IPS-18c (cell line): ENCODE data around the gene CCDC32.

Source experiments
- H3K4me3 ChIP-seq: 2 replicates; pipeline ENCODE4 v1.7.0; 2013; ENCODE audit warnings: low read depth, mild to moderate bottlenecking, low read length, moderate library complexity; ENCODE audit not compliant: insufficient read depth
- H3K9me3 ChIP-seq: one replicate; pipeline ENCODE4 v1.6.1; 2013; ENCODE audit warnings: mild to moderate bottlenecking, low read length, moderate library complexity; ENCODE audit not compliant: control insufficient read depth, insufficient read depth

CCDC32 gene

GRCh38 chr15:40538976-40539375, 25.9 kb downstream of the CCDC32 start:
- H3K9me3 ChIP-seq: no peaks in the 10 kb centered on the region
- no peak overlapping the region for H3K4me3 ChIP-seq

- Histone ChIP-seq H3K4me3 (no peak overlapping the region), H3K9me3 (no peaks in the 10 kb centered on the region)
Observed at GRCh38 chr15:40536501-40536900, 28.3 kb downstream of the CCDC32 start.

GRCh38 chr15:40534371-40534770, 30.5 kb downstream of the CCDC32 start:
- no peaks in the 10 kb centered on the region for H3K9me3 ChIP-seq

GRCh38 chr15:40533763-40534364, 31.0 kb downstream of the CCDC32 start:
- Histone ChIP-seq H3K4me3 (no peak overlapping the region), H3K9me3 (no peaks in the 10 kb centered on the region)

More at GRCh38 chr15:40534371-40534770, 30.5 kb downstream of the CCDC32 start:
- no peak overlapping the region for H3K4me3 ChIP-seq

GRCh38 chr15:40528801-40529200, 36.0 kb downstream of the CCDC32 start:
- Histone ChIP-seq H3K4me3 (no peak overlapping the region), H3K9me3 (no peaks in the 10 kb centered on the region)

GRCh38 chr15:40525855-40526254, 39.0 kb downstream of the CCDC32 start:
- Histone ChIP-seq H3K9me3 (no peaks in the 10 kb centered on the region), H3K4me3 (no peak overlapping the region)

GRCh38 chr15:40523611-40524010, 41.2 kb downstream of the CCDC32 start:
- Histone ChIP-seq H3K4me3 (no peak overlapping the region), H3K9me3 (no peaks in the 10 kb centered on the region)

- peaks cover 2% of the 10 kb centered on the region for H3K9me3 ChIP-seq
- no peak overlapping the region for H3K4me3 ChIP-seq
Observed at GRCh38 chr15:40516322-40516721, 48.5 kb downstream of the CCDC32 start.

GRCh38 chr15:40513609-40514008, 51.2 kb downstream of the CCDC32 start:
- peaks cover 2% of the 10 kb centered on the region for H3K9me3 ChIP-seq

GRCh38 chr15:40512440-40512839, 52.4 kb downstream of the CCDC32 start:
- no peak overlapping the region for H3K4me3 ChIP-seq
- H3K9me3 ChIP-seq: peaks cover 2% of the 10 kb centered on the region

More at GRCh38 chr15:40513609-40514008, 51.2 kb downstream of the CCDC32 start:
- no peak overlapping the region for H3K4me3 ChIP-seq

GRCh38 chr15:40511472-40512133, 53.2 kb downstream of the CCDC32 start:
- H3K4me3 ChIP-seq: peak overlapping the region; percentile 55
- peaks cover 2% of the 10 kb centered on the region for H3K9me3 ChIP-seq

GRCh38 chr15:40511093-40511471, 53.8 kb downstream of the CCDC32 start:
- H3K9me3 ChIP-seq: peaks cover 2% of the 10 kb centered on the region
- peak overlapping the region; percentile 55 for H3K4me3 ChIP-seq

- Histone ChIP-seq H3K9me3 (peaks cover 2% of the 10 kb centered on the region), H3K4me3 (no peak overlapping the region)
Observed at GRCh38 chr15:40510201-40510600, 54.6 kb downstream of the CCDC32 start.

- H3K4me3 ChIP-seq: no peak overlapping the region
- H3K9me3 ChIP-seq: peaks cover 2% of the 10 kb centered on the region
Observed at GRCh38 chr15:40508216-40508615, 56.6 kb downstream of the CCDC32 start.

GRCh38 chr15:40506964-40507571, 57.8 kb downstream of the CCDC32 start:
- Histone ChIP-seq H3K4me3 (peak overlapping the region; percentile 44; the same call in 1 of the 2 replicates), H3K9me3 (peaks cover 2% of the 10 kb centered on the region)
